GM21528 (cell line): ENCODE data around the gene AQP12B.

Source experiments
- ATAC-seq: cut with Tn5 transposase; IDR thresholded peaks from one replicate; pipeline ENCODE4 v1.9.1; 2021; ENCODE audit warnings: mild to moderate bottlenecking, moderate library complexity; ENCODE audit not compliant: unreplicated experiment, low FRiP score

AQP12B gene

GRCh38 chr2:240650254-240650965 lies 32.3 kb downstream of the AQP12B start:
- ATAC-seq = no peak

DNA sequence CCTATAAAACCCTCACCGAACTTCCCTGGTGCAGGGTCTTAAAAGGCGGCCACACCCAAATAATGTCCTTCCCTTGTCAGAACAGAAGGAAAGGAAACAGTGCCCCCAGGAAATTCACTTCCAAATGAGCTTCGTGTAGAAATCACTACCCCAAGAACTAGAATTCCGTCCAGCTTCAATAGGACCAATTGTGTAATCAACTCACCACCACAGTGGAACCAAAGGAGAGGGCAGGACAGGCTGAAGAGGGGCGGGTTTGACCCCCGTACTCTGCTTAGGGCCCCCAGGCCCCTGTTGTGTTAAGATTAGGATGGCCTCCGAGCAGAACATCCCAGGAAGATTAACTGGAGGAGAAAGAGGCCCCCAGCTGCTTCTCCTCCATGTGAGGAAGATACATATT lies 33.4 kb downstream of the AQP12B start:
- no peak for ATAC-seq

- no peak for ATAC-seq
Observed at GRCh38 chr2:240648650-240649275, 33.9 kb downstream of the AQP12B start.

GRCh38 chr2:240648155-240648649 lies 34.5 kb downstream of the AQP12B start:
- no peak for ATAC-seq

- ATAC-seq = no peak
Observed at GRCh38 chr2:240647503-240648154, 35.1 kb downstream of the AQP12B start.

DNA sequence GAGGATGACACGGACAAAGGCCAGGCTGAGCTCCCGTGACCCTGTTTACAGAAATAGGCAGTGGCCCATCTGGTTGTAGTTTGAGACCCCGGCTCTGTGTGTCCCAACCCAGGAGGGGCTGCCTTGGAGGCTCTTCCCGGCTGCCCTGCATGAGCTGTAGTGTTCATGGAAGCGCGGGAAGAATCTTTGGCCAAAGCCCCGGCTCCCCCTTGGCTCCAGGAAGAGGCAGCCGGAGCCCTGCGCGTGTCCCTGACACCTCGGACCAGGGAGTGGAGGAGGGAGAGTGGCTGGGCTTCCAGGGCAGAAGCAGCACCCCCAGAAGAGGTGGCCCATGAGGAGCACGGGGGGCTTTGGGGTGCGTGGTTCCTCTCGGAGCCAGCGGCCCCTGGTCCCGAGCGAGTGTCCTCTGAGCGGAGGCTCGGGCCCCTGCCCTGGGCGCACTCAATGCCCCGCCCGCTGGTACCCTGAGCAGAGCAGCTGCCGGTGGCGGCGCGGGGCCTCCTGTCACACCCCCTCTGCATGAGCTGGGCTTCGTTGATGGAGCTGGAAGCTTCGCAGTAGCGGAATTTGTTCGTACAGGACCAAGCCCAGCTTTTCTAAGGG lies 35.7 kb downstream of the AQP12B start:
- ATAC-seq = no peak

GRCh38 chr2:240646176-240646899 lies 36.3 kb downstream of the AQP12B start:
- ATAC-seq = no peak

- no peak for ATAC-seq
Observed at GRCh38 chr2:240645801-240646175, 36.9 kb downstream of the AQP12B start.

DNA sequence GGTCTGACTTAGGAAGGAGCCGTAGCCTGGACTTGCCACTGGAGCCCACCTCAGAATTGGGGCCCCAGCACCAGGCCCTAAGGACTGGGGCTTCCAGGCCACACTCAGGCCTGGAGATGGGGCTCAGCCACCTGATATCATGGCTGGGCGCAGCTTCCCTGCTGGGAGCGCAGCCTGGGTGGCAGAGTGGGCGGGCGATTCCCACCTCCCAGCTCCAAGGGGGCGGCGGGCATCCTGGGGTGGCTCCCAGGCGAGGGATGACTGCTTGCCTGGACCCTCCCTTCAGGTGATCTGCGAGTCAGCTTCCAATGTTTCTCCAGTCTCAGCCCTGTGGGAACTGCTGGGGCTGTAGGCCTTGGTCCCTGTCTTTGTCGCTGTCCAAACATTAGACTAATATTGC lies 37.3 kb downstream of the AQP12B start:
- ATAC-seq = no peak

DNA sequence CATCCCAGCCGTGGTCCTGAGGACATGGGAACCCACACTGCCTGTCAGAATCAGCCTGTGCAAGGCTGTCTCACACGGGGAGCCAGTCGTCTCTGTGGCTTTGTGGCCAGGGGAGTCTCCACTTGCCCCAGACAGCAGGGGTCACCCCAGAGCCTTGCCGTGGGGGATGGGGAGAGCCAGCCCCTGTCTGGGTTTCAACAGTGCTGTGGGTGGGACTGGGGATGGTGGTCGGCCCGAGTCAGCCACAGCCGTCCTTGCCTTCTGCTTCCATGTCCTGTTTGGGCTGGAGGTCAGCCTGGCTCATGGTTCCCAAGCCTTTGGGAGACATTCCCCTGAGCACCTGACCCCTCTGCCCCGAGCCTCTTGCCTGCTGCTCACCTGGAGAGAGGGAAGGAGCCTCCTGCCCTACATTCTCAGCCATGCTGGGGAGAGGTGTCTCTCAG lies 37.8 kb downstream of the AQP12B start:
- ATAC-seq = no peak

DNA sequence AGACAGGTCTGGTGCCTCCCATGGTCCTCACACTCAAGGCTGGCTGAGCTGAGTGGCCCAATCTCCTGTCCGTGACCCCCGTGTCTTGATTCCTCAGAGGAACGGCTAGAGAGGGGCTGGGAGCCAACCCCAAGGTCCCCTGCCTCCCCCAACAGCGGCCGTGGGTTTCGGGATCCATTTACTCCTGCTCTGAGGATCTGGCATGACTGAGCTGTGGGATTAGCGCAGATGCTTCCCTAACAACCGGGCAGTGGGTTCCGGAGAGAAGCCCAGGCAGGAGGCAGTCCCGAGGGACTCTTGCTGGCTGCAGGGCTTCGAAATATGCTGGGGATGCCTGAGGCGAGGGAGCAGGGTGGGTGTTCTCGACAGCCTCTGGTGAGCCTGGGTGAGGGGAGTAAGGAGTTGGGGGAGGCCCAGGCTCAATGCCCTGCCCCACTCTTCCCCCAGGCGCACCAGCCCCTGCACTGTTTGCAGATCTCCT lies 38.5 kb downstream of the AQP12B start:
- ATAC-seq = no peak

DNA sequence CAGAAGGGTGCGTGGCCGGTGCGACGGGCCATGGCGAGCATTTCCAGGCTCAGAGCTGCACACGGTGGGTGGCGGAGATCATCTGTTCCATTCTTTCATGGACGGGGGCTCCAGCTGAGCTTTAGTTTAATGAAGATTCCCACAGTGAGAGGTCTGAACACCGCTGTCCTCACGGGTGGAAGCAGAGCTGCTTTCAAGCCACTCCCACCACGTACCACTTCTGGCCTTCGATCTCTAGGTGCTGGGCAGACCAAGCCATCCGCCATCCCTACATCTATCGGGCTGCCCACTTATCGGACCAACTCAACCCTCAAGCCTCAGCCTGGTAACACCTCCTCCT lies 38.9 kb downstream of the AQP12B start:
- no peak for ATAC-seq

- no peak for ATAC-seq
Observed at GRCh38 chr2:240643093-240643810, 39.4 kb downstream of the AQP12B start.

DNA sequence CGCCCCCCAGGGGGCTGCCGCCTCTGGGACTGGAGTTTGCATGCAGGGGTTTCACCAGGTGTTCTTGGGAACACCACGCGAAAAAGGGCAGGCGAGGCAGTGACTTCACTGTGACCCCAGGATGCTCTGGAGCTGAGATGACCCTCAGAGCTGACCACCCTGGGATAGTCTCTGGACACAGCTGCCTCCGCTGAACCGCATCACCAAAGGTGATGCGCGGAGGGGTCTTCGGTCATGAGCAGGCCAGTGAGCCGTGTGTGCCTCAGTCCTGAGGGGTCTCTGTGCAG lies 39.9 kb downstream of the AQP12B start:
- ATAC-seq = no peak

GRCh38 chr2:240642061-240642805 lies 40.5 kb downstream of the AQP12B start:
- ATAC-seq = no peak

DNA sequence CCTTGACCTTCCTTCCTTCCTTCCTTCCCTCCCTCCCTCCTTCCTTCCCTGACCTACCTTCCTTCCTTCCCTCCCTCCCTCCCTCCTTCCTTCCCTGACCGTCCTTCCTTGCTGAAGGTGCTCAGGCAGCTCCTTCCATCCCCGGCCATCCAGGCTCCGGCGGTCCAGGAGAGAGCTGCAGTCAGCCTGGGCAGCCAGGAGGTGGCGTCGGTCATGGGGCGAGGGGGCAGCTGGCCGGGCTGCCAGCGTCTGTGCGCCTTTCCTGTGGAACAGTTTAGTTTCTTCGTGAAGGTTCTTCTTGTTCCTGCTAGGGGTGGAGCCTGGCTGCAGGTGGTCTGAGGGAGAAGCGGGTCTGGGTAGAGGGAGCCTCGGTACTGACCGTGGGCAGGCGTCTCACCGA lies 41.7 kb downstream of the AQP12B start:
- ATAC-seq = no peak

DNA sequence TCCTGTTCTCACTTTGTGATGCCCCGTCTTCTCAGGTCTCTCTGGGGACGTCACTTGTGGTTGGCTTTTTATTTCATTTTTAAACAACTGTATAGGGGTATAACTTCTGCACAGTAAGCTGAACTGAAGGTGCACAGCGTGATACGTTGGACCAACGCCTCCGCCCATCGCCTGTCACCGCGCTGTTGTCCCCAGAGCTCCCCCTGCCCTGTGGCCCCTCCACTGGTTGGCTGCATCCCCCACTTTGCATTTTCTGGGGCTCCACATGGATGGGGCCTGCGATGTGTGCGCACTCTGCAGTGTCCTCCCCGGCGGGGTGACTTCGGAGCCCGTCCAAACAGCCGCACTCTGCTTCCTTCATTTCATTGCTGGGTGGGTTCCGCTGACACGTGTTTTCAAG lies 43.1 kb downstream of the AQP12B start:
- no peak for ATAC-seq

GRCh38 chr2:240638512-240639160 lies 44.0 kb downstream of the AQP12B start:
- ATAC-seq = no peak

- ATAC-seq = no peak
Observed at GRCh38 chr2:240637901-240638345, 44.8 kb downstream of the AQP12B start.
